GM18520 (cell line): ENCODE results near the gene PDIA4.

ENCODE experiments used
- ATAC-seq: cut with Tn5 transposase; IDR thresholded peaks from one replicate; pipeline ENCODE4 v1.9.1; 2021; ENCODE audit not compliant: unreplicated experiment

PDIA4 gene

DNA sequence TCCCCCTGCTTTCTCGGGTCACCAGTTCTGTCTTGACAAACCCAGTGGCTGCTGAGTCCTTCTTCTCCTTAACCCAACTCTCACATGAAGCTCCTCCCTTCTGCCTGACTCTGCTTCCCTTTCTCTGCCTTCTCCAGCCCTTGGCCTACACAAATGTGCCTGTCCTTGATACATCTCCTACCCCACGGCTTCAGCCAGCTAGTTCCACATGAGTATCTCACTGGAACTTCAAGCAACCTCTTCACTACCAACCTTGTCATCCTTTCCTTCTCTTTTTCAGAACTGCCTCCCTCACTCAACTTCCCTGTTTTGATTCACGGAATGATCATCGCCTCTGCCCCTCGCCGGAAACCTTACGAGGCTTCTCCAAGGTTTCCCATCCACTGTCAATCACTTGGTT lies 55.9 kb downstream of the PDIA4 start:
- ATAC-seq, result no peak

- no peak for ATAC-seq
These were observed 60.7 kb downstream of the PDIA4 start for GRCh38 chr7:148967602-148968001.

DNA sequence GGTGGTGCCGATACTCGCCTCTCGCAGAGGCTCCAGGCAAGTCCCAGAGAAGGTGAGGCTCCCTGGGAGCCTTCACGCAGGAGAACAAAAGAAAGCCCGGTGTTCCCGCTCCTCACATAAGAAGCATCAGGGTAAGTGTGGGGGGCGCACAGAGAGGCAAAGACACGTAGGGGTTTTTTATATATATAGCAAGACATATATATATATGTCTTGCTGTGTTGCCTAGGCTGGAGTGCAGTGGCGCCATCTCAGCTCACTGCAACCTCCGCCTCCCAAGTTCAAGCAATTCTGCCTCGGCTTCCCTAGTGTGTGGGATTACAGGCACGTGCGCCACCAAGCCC lies 61.3 kb downstream of the PDIA4 start:
- no peak for ATAC-seq

DNA sequence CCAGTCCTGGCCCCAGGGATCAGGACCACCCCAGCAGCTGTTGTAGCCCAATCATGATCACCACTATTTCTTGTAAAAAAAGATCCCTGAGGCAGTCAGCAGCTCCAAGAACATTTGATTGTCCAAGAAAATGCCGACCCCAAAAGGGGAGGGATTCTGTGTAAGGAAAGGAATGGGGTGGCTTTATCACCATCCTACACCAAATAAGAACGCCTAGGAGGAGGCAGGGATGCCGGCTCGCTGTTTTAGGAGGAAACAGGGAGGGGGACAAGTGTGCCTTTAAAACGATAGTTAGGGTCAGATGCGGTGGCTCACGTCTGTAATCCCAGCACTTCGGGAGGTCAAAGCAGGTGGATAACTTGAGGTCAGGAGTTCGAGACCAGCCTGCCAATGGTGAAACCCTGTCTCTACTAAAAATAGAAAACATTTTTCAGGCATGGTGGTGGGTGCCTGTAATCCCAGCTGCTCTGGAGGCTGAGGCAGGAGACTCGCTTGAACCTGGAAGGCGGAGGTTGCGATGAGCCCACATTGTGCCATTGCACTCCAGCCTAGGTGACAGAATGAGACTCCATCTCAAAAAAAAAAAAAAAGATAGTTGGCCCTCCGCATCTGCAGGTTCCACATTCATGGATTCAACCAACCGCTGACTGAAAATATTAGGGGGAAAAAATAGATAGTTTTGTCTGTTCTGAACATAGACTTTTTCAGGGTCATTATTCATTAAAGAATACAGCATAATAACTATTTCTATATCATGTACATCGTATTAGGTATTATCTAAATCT lies 63.6 kb downstream of the PDIA4 start:
- ATAC-seq, result no peak

GRCh38 chr7:148963583-148964482 lies 64.5 kb downstream of the PDIA4 start:
- ATAC-seq, result no peak

DNA sequence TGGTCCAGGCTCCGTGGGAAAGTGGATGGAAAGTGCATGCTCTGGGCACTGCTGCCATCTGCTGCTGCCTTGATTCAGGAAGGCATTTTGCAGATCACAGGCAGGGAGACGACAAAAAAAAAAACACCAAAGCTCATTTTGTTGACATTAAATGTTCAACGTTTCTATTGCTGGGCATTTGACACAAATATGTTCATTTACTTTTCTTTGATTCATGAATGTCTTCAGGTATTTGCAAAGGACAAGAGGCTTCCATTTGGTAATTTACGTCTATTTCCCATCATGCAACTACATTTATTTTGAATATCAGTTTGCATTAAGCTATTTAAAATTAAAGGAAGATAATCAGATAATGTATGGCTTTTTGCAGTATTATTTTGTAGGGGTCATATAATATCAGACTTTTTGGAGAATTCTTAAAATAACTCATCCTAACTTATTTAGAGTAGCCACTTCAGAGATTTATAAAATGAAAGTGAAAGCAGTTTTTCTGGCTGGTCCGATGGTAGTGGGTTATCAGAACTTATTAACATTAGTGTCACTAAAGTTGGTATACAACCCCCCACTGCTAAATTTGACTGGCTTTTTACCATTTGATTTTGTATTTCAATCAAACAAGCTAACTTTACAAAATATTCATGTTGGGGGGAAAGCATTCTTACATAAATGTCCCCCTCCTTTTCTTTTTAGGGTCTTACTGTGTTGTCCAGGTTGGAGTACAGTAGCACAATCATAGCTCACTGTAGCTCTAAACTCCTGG lies 65.3 kb downstream of the PDIA4 start:
- ATAC-seq, result peak; percentile 52

- ATAC-seq, result no peak
These were observed 65.9 kb downstream of the PDIA4 start for GRCh38 chr7:148962440-148962822.

DNA sequence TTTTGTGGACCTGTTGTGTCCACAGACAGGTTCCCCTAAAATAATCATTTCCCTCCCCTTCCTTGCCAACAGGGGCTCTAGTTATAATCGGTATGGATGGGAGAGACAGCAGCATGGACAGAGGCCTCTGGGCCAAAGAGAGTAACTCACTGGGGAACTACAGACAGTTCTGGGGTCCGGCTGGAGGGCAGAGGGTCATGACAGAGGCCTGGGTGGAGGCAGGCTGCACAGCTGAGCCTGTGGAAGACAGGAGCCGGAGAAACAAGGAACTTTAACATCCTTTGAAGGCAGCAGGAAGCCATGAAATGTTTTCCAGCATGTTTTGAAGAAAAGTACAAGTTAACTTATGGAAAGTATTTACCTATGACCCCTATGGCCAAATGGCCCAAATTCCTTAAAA lies 68.6 kb downstream of the PDIA4 start:
- ATAC-seq, result no peak

- ATAC-seq, result no peak
These were observed 70.2 kb downstream of the PDIA4 start for GRCh38 chr7:148958061-148958460.

DNA sequence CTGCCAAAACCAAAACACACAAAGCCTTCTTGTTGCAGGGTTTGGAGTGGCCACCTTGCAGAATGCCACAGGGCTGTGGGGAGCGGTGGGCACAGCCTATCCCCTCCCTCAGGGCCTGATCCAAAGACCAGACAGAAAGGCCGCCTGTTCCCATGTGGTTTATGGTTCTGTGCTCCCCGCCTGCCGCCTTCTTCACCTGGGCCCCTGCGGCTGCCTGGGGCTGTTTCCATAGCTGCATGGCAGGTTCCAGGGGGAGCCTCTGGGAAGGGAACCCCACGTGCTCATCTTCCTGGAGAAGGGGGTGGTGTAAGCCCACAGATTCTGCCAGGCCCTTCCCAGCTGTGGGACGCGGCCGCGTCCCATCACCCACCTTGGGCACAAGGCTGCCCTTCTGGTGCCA lies 73.5 kb downstream of the PDIA4 start:
- no peak for ATAC-seq

DNA sequence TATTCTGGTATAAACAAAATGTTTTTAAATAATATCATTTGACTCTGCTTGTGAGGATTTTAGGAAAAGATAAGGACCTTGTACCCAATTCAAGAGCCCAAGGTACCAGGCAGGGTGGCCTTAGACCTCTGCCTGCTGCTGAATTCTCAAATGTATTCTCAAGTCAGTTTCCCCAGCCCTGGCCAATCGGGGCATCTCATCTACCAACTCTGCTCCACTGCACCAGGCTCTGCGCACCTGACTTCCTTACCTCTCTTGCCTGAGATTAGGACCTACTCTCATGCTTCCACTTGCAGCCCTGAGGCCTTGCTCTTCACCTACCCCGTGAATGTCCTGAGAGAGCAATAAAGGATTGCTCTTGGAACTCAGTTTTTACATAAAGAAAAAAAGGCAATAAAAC lies 74.6 kb downstream of the PDIA4 start:
- ATAC-seq, result no peak
